HG02588 (cell line): ENCODE measurements around the gene NOS2.

Experiments used
- ATAC-seq: cut with Tn5 transposase; IDR thresholded peaks from one replicate; pipeline ENCODE4 v1.9.1; 2021; ENCODE audit warnings: mild to moderate bottlenecking, moderate library complexity; ENCODE audit not compliant: unreplicated experiment

Gene NOS2

DNA sequence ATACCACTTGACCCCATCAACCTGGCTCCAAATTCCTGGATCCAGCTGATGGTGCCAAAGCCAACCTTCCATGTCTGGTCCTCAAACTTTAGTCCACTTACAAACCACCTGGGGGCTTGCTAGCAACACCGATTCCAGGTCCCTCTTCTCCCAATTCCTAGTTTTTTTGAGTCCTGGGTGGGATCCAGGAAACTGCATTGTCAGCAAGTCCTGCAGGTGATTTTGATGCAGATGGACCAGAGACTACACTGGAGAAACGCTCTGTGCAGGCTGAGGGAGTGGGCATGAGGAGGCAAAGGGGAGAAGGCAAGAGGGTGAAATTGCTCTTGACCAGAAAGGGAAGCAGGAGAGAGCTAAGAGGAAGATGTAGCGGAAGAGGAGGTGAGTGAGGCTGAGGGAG is 21.0 kb upstream of the NOS2 start:
- ATAC-seq: no peak

DNA sequence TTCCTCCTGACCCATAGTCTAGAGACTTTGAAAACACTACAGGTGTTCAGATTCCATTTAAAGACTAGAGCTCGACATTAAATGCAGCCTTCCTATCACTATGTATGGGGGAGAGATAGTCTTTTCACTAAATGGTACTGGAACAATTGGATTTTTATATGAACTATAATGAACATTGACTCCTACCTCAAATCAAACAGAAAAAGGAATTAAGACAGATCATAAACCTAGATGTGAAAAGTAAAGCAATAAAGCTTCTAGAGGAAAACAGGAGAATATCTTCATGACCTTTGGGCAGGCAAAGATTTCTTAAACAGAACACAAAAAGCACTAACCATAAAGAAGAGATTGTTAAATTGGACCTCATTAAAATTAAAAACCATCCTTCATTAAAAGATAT is 18.8 kb upstream of the NOS2 start:
- no peak for ATAC-seq

DNA sequence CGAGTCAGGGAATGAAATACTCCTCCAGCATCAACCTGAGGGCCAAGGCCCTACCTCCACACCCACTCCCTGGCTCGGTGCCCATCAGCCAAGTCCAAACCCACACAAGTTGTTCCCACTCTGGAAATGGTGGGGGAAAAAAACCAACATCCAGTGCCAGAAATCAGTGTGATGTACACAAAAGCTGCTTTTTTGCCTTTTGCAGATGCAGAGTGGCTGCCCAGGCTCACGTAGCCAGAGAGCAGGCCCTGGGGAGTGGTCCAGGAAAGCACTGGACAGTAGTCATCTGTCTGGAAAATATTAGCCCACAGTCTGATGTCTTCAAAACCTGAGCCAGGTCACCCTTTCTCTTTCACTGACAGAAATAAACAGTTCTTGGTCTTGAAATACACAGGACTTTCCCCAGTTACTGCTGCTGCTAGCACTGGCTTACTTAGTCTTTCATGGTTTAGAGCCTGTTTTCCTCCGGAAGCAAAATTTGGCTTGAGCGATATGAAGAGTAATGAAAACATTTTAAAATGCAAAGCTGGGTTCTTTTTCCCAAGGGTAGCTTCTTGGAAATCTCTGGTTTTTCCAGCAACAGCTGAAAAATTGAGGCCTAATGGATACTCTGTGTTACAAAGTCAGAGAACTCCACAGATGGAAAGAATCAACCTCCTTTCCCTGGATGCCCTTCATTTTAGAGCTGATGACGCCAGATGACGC is 18.2 kb upstream of the NOS2 start:
- no peak for ATAC-seq

GRCh38 chr17:27817731-27818130 is 17.4 kb upstream of the NOS2 start:
- no peak for ATAC-seq

GRCh38 chr17:27816946-27817345 is 16.6 kb upstream of the NOS2 start:
- ATAC-seq: no peak

DNA sequence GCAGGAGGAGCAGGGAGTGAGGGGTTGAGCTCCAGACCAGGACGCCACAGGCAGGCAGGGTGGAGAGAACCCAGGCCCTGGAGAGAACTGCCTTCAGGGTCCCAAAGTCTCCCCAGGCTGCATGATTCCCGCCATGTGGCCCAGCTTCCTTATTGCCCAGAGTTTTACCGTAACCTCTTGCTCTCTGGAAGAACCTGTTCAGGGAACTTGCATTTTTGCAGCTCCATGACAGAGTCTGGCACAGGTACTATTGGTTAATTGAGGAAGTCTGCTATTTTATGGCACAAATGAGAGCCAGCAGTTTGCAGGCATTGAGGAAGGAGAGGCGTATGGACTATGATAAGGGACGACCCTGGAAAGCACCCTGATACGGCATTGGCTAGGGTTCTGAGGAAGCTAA is 11.6 kb upstream of the NOS2 start:
- ATAC-seq: no peak

DNA sequence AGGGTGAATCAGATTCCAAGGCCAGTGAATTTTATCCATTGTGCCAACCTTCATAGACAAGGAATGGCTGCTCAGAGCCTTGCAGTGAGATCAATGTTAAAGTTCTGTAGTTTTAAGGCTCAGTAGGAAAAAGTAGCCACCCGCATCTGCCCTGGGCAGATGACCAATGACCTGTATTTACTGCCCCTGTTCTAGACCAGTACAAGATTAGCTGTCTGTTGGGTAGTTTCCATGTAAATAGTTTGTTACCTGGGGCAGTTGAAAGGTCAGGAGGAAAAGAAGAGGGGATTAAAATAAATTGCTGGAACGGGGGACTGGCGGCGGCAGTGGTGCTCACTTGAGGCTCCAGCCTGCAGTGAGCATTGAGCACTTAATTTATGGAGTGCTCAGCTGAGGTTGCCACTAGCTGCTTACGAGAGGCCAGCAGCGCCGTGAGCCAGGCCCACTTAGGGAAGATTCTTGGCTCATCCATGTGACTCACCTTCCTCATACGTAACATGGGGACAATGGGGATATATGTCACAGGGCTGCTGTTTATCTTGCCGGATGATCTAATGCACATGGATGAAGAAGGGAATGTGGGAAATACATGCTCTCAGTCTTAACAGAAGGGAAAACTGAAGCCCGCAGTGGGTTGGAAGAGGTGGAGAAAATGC is 10.7 kb upstream of the NOS2 start:
- no peak for ATAC-seq

DNA sequence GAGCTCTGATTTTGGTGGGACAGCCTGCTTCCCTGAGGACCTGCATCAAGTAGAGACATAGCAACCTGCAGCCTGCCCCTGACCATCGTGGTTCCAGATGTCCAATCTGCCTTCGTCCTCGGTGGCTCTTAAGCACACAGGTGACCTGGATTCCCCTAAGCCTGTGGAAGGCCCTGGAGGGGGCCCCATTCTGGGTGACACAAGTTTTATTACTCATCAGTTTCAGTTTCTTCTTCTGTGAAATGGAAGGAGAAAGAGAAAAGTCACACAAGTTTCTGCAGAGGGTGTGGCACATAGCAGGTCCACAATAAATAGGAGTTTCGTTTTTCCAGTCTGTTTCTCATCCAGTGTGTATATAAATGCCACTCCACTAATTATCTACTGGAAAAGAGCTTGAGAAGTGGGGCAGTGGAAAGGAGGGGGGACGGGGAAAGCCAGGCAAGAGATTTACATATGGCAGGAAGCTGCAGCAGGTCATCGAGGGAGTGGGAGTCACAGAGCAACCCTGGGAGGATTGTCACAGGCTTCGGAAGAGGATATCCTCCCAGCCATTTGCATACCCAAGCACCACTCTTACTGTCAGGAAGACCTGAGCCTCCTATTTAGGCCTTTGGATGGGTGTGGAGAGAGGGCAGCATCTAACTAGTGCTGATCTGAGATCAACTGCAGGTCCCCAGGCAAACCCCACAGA is 10.0 kb upstream of the NOS2 start:
- ATAC-seq: peak; percentile 43

DNA sequence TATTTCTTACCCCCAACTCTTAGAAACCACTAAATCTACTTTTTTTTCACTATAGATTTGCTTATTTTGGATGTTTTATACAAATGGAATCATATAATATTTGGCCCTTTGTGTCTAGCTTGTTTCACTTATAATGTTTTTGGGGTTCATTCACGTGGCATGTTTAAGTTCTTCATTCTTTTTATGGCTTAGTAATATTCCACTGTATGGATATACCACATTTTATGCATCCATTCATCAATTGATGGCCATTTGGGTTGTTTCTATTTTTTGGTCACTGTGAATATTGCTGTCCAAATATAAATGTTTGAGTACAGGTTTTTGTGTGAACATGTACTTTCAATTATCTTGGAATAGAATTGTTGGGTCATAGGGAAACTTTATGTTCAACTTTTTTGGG is 9.2 kb upstream of the NOS2 start:
- ATAC-seq: no peak

DNA sequence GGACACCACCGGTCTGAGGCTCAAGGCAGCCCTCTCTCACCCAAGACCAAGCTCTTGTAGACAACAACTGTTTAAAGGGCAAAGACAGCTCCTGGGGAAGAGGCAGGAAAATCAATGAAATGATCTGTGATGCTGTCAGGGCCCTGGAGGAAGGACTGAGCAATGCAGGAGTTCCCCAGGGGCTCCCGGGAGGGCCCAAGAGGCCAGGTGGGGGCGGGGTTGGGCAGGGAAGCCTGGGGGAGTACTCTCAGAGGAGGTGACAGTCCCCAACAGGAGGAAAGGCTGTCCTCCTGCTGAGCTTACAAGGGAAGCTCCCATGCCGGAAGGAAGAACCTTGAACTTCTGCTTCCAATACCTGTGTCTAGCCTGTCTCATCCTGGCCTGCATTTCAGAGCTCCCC is 8.3 kb upstream of the NOS2 start:
- ATAC-seq: no peak

DNA sequence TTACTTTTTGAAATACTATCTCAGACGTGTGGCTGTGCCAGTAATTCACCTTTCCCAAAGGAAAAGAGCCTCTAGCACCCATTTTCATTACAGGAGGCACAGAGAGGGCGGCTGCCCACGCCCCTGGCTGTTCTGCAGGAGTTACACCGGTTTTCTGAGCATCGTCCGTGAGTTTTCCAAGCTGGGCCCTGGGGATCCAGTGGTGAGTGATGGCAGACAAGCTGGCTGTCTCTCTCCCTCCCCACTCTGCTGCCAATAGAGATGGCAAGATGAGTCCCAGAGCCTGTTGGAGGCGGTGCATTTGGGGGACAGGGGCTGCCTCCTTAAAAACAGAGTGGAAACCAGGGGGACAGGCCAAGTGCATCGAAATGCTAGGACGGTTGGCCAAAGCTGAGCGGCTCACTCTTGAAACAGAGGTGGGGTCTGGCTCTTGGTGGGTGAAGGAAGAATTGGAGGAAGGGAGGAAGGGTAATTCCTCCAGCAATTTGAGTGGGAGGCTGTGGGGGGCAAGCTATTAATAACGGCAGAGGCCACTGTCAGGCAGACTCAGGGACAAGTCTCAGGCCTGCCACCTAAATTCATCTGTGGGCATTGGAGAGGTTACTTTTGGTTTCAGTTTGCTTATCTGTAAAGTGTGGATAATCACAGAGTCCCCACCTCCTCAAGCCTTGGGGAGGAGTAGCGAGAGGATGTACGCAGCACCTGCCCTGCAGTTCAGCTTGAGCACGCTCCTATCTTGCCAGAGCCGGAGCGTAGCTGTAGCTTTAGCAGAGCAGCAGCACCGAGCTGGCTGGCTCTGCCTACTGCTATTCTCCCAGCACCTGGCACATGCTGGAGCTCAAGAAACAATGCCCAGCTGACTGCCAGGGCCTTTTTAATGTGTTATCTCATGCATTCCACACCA is 7.5 kb upstream of the NOS2 start:
- peak; percentile 42 for ATAC-seq

DNA sequence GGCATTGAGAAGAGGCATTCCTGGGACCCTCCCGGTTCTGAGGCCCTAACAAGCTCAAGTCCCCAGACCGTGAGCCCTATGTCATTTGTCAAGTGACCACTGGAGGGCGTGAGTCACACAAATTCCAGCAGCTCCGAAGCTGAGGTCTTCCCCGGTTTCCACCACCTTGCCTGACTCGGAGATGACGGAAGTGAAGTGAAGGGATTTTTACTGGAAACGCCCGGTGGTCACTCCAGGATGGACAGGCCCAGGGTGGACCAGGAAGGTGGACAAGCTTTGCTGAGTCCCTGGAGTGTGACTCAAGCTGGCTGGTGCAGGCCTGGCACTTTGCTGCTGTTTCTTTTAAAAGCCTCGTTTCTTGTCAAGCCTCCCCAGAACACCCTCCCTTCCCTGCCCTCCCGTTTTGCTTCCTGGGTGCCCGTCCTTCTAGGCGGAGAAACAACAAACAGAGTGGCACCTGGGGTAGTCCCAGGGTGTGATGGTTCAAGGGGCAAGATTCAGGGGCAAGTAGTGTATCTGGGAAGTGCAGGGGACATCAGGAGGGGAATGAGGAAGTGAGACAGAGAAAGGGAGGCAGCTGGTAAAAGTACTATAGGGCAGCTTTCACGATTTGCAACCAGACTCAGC is 5.3 kb upstream of the NOS2 start:
- ATAC-seq: peak; percentile 39

- no peak for ATAC-seq
Observed at GRCh38 chr17:27804113-27804512, 3.8 kb upstream of the NOS2 start.

GRCh38 chr17:27802962-27803680 is 2.8 kb upstream of the NOS2 start:
- ATAC-seq: no peak

- no peak for ATAC-seq
Observed at GRCh38 chr17:27802033-27802432, 1.7 kb upstream of the NOS2 start.

DNA sequence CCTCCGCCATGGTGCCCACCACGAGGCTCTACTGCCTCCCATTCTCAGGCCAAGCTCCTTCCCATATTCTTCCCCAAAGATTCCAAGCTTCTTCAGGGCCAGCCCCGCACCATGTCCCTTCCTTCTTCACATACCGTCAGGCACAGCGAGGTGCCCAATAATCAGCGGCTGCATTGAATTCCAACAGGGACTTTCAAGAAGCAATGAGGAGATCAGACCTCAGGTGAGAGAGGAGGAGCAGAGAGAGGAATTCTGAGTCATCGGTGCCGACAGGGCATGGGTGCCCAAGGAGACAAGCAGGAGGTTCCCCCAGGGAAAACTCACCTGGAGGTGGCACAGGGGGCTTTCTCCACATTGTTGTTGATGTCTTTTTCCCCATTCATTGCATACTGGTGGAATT is 2.0 kb downstream of the NOS2 start:
- no peak for ATAC-seq

GRCh38 chr17:27797390-27798091 is 2.8 kb downstream of the NOS2 start:
- no peak for ATAC-seq

GRCh38 chr17:27793906-27794569 is 6.3 kb downstream of the NOS2 start:
- no peak for ATAC-seq
